GM11168 (cell line): ENCODE data around the gene KNSTRN.

ENCODE experiments used
- in situ Hi-C: fragments of 300-500 bp; cut with MboI; formaldehyde crosslinking; loops from one replicate; pipeline ENCODE4 v1.12.0; 2022; ENCODE audit warnings: low sequenced_read_pairs; ENCODE audit not compliant: unreplicated experiment

KNSTRN gene

GRCh38 chr15:40344631-40345120 is 37.8 kb upstream of the KNSTRN start:
- in situ Hi-C loops: loop anchor here (25.0 kb wide), 1 partner anchor 418 kb away; the partner anchor contains the start of genes C15orf62, GCHFR and RMDN3

- in situ Hi-C loops: loop anchor here (25.0 kb wide), 1 partner anchor 417 kb away; the partner anchor contains the start of genes C15orf62, GCHFR and RMDN3
Observed at GRCh38 chr15:40345225-40345866, 37.2 kb upstream of the KNSTRN start.

DNA sequence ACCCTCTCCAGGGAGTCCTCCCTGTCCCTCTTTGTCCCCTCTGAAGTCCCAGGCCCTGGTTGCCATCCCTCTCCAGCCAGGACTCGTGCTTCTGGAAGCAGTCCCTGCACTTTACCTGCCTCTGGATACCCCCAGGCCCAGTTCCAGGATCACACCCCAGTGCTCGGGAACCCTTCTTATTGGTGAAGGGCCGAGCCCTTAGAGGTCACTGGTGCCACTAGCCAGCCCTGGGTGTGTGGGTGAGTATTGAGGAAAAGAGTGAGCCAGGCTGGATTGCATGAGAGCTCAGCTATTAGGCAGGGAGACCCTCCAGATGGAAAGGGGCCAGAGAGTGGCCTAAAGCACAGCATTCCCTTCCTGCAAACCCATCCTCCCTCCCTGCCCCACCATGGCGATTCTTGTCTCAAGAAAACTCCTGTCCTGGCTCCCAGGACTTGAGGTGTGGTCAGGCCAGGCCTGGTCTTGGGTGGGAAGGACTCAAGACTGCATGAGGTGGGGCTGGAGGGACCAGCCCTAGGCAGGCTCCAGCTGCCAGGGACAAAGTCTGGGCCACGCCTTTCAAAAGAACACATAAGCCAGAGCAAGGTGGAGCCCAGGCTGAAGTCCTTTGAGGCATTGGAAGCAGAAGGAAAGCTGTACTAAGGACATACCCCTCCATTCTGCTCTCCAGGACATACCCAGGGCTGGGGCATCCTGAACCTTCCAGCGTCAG is 36.5 kb upstream of the KNSTRN start:
- in situ Hi-C loops: loop anchor here (25.0 kb wide), 1 partner anchor 416 kb away; the partner anchor contains the start of genes C15orf62, GCHFR and RMDN3

GRCh38 chr15:40346579-40347558 is 35.7 kb upstream of the KNSTRN start:
- in situ Hi-C loops: loop anchor here (25.0 kb wide), 1 partner anchor 415 kb away; the partner anchor contains the start of genes C15orf62, GCHFR and RMDN3

- in situ Hi-C loops: loop anchor here (25.0 kb wide), 1 partner anchor 414 kb away; the partner anchor contains the start of genes C15orf62, GCHFR and RMDN3
Observed at GRCh38 chr15:40347559-40348473, 34.7 kb upstream of the KNSTRN start.

DNA sequence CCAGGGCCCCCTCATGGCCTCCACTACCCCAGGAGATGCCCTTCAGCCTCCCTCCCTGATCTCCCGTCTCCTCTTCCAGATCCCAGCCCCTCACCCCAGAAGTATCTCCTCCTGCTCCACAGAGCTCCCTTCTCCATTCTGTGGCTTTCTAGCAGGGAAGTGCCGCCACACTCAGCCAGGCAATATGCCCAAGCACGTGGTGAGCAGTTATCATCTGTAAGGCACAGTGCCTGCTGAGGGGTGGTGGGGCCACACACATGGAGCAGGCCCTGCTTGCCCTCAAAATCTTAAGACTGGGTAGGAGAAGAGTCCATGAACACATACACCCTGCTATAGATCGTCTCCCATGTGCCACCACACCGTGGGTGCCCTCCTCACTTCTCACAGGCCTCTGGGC is 34.0 kb upstream of the KNSTRN start:
- in situ Hi-C loops: loop anchor here (25.0 kb wide), 1 partner anchor 414 kb away; the partner anchor contains the start of genes C15orf62, GCHFR and RMDN3

DNA sequence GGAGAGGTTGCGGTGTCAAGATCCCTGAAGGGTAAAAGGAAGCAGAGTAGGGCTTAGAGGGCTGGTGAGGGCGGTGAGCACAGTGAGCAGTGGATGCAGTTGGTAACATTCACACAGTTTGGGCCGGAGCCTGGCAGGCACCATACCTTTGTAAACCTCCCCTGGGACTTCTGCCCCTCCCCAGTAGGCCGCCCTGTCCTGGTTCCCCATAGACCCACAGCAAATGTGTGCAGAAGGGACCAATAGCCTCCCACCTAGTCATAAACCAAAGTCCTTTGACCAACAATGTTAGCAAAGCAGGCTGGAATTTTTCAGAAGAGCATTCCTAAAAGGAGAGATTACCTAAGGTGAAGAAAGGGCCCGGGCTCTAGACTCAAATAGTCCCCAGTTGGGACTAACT is 33.4 kb upstream of the KNSTRN start:
- in situ Hi-C loops: loop anchor here (25.0 kb wide), 1 partner anchor 413 kb away; the partner anchor contains the start of genes C15orf62, GCHFR and RMDN3

- in situ Hi-C loops: no loop called here
Observed at GRCh38 chr15:40352281-40352901, 30.1 kb upstream of the KNSTRN start.

DNA sequence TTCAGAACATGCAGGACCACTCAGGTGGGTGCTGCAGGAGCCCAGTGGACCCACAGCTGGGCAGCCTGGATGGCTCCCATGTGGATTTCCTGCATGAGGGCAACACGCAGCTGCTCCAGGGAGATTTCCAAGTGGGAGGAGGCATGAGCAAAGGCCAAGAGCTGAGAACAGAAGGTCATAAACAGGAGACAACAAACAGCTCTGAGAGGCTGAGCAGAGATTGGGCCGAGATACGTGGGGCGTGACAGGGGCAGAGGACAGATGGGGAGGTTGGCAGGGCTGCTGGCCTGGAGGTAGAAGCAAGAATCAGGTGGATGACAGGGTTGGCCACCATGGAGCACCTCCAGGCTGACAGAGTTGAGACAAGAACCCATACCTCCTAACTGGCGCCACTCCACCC is 28.8 kb upstream of the KNSTRN start:
- in situ Hi-C loops: no loop called here

GRCh38 chr15:40354408-40355171 is 27.9 kb upstream of the KNSTRN start:
- in situ Hi-C loops: loop anchor here (5.0 kb wide), 1 partner anchor 73 kb away; no protein-coding TSS in a partner anchor

DNA sequence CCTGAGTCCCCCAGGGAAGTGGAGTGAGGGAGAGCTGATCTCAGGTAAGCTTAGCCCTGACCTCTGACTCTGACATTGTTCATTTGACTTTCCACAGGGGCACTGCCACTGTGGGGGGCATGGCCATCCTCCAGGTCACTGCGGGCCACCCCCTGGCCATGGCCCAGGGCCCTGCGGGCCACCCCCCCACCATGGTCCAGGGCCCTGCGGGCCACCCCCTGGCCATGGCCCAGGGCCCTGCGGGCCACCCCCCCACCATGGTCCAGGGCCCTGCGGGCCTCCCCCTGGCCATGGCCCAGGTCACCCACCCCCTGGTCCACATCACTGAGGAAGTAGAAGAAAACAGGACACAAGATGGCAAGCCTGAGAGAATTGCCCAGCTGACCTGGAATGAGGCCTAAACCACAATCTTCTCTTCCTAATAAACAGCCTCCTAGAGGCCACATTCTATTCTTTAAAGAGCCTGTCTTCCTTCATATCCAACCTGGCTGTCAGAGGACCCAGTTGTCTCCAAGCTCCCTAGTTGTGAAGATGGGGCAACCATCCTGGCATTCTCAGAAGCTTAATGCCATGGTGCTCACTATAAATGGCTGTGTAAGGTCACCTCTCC is 26.4 kb upstream of the KNSTRN start:
- in situ Hi-C loops: loop anchor here (5.0 kb wide), 1 partner anchor 71 kb away; no protein-coding TSS in a partner anchor

DNA sequence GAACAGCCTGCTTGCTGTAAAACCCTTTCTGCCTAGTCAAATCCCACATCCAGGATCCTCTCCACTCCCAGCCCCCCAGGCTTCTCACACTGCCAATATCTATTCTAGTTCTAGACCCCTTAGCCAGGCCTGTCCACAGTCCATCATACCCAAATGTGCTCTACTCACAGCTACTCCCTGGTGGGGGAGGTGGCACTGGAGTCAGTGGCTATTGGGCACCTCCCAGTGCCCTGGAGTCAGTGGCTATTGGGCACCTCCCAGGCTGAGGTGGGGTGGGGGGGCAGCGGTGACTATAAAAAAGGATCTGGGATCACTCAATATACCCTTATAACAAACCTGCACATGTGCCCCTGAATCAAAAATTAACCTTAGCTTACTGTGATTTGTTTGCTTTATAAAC is 25.3 kb upstream of the KNSTRN start:
- in situ Hi-C loops: loop anchor here (5.0 kb wide), 1 partner anchor 70 kb away; no protein-coding TSS in a partner anchor

DNA sequence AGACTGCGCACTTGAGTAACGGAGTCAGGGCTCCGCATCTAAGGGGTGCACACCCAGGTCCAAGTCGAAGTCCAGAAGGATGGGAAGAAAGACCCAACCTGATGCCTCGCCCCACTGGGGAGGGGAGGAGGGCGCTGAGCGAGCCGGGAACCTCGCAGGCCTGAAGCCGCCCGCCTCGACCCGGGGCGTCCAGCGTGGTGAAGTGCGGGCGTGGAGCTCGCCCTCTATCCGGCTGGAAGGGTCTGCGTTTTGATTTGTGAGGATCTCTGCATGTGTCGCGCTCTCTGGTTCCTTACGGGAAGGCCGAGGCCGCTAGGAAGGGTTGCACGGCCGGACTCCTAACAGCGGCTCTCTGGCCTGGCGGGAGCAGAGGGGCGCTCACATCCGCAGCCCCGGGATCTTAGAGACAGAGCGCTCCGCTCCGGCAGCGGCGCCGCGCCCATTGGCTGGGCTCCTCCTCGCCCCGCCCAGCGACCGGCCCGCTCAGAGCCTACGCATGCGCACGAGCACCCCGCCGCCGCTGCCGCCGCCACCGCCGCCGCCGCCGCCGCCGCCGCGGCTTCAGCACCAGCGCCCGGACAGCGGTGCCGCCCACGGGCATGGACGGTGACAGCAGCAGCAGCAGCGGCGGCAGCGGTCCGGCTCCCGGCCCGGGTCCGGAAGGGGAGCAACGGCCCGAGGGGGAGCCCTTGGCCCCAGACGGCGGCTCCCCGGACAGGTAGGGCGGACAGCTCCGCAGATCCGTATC is 24.6 kb upstream of the KNSTRN start, which contains the start of gene DISP2:
Gene DISP2 (plus strand): TSS at position 497 of the 748 bp plus-strand sequence. CDS start 103 bp downstream, at position 600.
- in situ Hi-C loops: loop anchor here (5.0 kb wide), 1 partner anchor 69 kb away; no protein-coding TSS in a partner anchor

DNA sequence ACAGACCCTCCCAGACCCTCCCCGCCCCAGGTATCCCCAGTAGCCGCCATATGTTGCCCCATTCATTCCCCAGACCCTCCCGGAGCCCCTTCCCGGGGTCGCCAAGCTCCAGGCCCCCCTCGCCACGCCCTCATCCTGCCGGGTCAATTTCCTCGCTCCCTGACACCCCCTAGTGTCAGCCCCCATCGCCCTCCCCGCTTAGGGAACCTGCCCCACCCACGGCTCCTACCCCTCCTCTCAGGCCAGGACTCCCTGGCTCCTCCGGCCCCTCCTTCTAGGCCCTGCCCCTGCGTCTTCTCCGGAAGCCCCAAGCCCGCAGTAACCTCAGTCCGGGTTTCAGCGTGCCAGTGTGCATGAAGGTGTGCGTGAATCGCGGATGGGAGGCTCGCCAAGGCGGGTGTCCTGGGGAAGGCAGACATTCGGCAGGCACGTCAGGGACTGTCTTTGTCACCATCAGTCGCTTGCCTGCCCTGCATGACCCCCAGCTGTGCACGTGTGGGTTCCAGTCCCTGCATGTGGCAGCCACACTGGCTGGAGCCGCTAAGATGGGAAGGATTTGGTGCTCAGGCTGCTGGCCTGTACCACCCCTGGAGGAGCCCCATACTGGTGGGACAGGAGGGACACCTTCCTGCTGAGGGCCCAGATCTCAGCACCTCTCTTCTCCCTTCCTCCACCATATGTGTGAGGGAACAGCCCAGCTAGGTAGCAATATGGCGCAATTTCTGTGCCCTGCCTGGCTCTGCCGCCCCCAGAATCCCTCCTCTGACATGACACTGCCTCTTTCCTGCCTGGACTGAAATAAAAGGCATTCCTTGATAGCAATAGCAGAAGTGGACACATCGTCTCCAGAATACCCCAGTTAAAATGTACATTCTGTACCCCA is 23.8 kb upstream of the KNSTRN start:
- in situ Hi-C loops: loop anchor here (5.0 kb wide), 1 partner anchor 69 kb away; no protein-coding TSS in a partner anchor

- in situ Hi-C loops: no loop called here
Observed at GRCh38 chr15:40360015-40360414, 22.5 kb upstream of the KNSTRN start.
